COLO829 (cell line): Measurements from ENCODE around the gene HADHA.
"Not testable (repeated sequence)": the region's sequence is repeated elsewhere in the genome, so short reads cannot be mapped to it uniquely, and the experiment has no call there.

ENCODE experiments used
- DNase-seq: peaks from one replicate; pipeline ENCODE4 v3.0.0; 2012; ENCODE audit warnings: low spot score

Gene HADHA

DNA sequence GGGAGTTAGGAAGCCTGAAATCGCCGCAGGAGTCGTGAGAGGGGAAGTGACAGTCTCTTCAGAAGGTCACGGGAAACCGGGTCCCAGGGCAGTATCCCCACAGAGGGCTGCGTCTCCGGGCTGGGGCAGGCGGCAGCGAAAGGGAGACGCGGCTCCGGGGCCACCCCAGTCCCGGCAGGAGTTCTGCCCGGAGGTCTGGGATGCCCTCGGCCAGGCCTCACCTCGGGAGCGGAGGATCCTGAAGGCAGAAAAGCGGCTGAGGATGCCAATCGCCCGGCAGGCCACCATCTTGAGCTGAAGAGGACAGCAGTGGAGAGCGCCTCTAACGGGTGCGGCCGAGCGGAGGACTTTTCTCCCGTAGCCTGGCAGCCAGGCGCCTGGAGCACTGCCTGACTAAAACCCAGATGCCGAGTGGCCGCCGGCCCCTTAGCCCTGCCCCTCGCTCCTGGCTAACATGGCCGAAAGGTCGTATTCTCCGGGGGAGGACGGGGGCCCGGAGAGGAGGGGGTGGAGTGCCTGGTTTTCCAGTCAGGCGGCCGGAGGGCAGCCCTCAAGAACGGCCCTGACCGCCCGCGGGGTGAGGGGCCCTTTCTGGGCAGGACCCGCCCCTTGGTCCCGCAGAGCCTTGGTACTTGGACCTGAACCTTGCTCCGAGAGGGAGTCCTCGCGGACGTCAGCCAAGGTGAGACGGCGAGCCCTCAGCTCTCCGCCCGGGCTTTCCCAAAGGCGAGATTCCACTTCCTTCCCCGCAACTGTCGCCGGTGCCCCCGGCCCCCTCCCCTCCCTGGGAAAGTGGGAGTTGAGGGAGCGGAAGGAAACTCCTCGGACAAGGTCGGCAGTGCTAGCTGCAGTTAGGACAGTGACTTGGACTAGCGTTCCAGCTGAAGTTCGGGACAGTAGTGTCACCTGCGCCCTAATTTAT lies at the start of gene HADHA, which contains the start of gene HADHB:
TSS of gene HADHA (minus strand) at position 324 of the 922 bp plus-strand sequence. CDS start at position 288, 36 bp downstream.
TSS of gene HADHB (plus strand) at position 631 of the 922 bp plus-strand sequence. CDS start 9,316 bp downstream, outside the sequence.
- peak; percentile 63 for DNase-seq

DNA sequence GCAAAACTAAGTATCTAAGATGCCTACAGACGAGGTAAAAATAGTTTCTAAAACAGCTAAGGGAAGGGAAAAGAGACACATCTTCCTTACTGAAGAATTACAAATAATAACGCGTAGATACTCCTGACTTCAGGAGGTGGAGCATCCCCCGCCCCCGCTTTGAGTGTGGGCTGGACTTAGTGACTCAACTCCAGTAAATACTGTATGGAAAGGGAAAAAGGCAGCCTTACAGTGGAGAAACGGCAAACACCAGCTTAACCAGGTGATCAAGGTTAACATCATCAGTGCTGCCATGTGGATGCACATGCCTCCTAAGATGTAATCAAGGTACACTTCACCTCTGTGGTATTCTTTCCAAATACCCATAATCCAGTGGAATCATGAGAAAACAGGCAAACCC lies 48.2 kb upstream of the HADHA start:
- DNase-seq: peak; percentile 31

DNA sequence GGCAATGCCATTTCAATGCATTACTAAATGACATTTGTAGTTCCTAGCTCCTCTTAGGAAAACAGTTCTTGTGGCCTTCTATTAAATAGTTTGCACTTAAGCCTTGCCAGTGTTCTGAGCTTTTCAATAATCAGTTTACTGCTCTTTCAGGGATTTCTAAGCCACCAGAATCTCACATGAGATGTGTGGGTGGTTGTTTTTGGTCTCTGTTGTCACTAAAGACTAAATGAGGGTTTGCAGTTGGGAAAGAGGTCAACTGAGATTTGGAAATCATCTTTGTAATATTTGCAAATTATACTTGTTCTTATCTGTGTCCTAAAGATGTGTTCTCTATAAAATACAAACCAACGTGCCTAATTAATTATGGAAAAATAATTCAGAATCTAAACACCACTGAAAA lies 45.6 kb upstream of the HADHA start:
- DNase-seq: no peak

DNA sequence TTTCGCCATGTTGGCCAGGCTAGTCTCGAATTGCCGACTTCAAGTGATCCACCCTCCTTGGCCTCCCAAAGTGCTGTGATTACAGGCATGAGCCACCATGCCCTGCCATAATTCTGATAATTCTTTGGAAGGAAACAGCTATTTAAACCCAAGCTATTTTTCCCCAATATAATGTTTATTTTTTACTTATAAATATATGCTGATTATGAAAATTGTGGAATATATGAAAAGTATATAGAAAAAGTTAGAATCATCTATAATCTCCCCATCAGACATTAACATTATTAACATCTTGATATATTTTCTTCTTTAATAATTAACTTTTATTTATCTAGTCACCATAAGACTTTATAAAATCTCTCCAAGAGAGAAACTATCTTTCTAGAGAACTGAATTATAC lies 41.5 kb upstream of the HADHA start:
- no peak for DNase-seq

DNA sequence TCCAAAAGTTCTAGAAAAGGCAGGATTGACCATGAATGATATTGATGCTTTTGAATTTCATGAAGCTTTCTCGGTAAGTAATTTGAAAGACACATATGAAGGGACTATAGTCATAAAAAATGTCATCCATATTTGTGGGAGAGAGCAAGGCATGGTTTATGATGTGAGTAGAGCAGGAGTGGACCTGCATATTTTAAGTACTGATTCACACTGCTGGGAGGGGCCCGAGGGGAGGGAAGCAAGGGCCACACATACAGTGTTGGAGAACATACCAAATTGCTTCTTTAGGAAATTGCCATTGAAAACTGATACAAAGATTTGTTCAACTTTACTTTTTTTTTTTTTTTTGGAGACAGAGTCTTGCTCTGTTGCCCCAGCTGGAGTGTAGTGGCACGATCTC lies 39.7 kb upstream of the HADHA start:
- no peak for DNase-seq

DNA sequence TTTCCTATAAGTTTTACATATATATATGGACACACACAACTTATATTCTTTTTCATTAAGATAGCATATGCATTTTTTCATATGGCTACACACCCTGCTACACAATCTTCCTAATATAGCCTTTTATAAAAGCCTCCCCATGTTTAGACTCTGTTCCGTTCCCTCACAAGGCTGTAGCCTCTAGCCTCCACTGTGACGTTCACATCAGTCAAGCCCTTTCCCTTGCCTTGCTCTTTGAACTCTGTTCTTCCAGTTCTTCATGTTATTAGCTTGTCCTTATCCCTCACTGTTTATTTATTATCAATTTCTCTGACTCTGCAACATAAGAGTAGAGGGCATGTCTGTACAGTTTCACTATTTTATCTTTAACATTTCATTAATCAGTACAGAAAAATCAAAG lies 39.2 kb upstream of the HADHA start:
- no peak for DNase-seq

DNA sequence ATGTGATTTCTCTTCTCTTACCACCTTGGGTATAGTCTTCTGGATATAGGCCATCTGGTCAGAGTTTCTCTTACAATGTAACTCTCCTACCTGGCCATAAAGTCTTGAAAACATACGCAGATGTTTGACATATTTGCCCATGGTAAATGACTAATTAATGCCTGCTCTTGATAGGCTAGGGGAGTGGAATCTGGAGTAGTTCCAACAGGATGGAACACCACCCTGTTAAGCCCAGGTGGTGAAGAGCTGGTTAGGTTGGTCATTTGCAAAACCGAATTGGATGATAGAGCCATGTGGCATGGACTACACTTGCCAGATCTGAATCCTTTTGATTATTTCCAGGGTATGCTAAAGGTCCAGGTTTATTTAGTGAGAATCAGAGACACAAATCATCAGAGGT lies 36.8 kb upstream of the HADHA start:
- DNase-seq: no peak

DNA sequence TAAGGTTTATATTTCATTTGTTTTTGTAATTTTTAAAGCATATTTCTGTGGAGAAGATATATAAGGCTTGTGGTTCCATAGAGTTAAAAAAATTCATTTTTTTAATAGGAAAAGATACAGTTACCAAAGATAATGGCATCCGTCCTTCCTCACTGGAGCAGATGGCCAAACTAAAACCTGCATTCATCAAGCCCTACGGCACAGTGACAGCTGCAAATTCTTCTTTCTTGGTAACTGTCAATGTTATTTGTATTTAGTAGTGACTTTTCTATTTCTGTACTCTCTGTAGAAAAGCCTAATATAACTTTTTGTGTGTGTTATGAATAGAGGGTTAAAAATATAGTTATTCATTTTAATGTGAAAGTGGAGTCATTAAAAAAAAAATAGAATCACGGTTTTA lies 35.5 kb upstream of the HADHA start:
- DNase-seq: no peak

DNA sequence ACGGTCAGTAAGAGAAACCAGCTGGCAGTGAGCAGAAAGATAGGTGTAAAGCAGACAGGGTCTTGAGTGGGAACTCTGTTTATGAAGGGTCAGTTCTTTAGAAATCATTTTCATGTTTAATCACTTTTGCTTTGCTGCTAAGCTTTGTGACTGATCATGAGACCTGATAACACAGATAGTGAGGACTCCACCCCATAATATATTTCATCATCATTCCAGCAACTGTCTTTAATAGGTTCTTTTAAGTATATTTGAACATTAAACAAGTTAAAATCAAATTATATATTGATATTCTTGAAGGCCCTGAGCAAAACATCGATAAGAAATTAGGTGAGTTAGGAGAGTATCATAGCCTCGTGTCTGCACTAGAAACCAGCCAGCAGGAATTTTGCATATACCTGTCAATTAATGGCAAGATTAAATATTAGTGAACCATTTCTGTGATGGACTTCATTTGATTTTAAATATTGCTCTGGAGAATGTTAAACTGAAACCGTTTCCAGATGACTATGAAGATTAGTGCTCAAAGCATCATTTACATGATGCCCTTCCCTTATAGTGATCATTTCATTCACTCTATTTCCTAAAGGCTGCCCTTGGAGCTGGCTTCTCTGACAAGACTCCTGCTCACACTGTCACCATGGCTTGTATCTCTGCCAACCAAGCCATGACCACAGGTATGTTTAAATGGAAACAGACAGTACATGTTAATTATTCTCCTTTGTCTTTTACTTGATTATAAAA lies 32.2 kb upstream of the HADHA start:
- DNase-seq: no peak

DNA sequence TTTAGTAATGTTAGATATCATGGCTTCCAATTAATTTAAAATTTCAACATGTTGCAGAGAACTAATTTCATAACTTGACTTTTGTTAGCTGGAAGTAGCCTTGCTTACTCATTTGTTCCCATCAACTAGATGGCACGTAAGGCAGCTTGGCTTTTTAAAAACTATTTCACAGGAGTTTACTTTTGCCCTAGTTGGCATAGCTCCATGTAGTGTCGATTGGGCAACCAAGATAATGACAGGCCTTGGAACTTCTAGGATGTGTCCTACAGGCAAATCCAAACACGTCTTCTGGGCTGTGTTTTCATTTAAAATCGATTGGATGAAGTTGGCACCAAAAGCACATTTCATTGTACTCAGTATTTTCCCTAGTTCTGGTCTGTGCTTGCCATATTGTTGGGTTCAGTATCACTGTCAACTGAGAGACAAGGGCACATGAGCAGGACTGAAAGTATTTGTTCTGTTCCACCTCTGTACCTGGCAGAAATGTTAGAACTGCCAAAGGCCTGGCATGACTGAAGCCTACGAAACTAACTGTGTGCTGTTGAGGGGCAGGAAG lies 29.7 kb upstream of the HADHA start:
- DNase-seq: no peak

DNA sequence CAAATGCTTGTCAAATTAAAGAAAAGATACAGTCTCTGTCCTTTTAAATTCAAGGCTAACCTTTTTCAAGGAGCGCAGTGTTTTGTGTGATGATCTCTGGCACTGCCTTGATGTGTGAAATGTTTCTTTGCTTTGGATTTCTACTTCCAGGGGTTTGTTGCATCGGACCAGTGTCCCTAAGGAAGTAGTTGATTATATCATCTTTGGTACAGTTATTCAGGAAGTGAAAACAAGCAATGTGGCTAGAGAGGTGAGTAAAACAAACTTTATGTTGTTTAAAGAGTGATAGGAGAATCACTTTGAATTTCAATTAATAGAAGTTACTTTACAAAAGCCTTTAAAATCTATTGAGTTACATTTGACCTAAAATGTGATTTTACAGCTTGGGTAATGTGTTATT lies 29.1 kb upstream of the HADHA start:
- DNase-seq: no peak

DNA sequence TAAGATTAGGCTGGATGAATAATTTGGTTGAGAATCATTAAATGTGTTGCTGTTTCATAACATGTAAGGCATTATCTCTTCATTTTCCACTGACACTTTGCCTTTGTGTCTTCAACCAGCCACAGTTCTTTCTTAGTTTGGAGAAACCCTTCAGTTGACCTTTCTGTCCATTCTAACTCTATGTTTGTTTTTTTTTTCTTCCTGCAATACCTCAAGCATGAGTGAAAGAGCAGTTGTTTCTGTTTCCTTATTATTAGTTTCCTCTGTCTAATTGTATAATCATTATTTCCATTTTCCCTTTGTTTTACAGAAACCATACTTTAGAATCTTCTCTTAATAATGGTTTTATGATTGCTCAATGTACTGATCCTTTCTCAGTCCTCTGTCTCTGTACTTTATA lies 25.9 kb upstream of the HADHA start:
- DNase-seq: no peak

DNA sequence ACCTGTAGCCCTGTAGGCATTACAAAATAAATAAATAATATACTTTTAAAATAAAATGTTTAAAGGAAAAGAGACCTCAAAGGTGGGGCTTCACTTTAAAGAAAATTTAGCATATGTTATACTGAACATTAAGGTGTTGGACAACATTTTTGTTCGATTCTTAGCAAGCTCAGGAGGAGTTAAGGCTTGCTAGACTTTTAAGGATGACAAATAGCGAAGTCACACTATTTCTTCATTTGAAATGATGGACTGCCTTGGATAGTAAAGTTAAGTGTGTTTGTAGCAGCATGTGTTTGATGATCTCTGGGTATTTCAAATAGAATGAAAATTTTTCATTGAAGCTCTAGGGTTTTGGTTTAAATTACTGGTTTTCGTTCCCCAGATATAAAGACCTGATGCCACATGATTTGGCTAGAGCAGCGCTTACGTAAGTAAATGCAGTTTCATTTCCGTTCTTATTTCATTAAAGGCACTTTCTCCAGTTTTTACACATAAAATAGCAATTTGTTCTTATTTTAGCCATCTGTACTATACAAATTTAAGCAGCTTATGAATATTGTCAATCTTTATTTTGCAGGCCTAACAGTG lies 25.2 kb upstream of the HADHA start:
- no peak for DNase-seq

DNA sequence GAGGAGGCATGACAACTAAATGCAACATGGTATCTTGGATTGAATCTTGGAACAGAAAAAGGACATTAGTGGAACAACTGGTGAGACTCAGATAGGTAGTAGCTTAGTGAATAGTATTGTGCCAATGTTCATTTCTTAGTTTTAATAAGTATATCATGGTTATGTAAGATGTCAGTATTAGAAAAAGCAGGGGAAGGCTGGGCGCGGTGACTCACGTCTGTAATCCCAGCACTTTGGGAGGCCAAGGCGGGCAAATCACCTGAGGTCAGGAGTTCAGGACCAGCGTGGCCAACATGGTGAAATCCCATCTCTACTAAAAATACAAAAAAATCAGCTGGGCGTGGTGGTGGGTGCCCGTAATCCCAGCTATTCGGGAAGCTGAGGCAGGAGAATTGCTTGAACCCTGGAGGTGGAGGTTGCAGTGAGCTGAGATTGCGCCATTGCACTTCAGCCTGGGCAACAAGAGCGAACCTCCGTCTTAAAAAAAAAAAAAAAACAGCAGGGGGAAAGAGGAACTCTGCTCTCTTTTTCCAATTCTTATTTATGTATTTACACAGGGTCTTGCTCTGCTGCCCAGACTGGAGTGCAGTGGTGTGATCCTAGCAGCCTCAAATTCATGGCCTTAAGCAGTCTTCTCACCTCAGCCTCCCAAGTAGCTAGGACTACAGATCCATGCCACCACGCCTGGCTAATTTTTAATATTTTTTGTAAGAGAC lies 24.4 kb upstream of the HADHA start:
- not testable (repeated sequence) for DNase-seq

DNA sequence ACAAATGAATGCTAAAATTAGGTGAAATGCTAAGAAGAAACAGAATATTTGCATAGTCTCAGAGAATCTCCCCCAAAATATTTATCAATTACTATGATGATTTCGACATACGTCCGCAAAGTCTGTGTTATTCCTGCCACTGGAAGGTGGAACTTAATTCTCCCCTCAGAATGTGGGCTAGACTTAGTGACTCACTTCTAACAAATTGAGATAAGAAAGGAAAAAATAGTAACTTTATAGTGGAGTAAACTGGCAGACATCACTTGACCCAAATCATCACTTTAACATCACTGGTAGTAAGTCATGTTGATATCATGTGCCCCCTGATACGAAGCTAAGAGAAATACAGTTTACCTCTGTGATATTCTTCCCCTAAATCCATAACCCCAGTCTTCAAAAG lies 23.8 kb upstream of the HADHA start:
- DNase-seq: no peak

DNA sequence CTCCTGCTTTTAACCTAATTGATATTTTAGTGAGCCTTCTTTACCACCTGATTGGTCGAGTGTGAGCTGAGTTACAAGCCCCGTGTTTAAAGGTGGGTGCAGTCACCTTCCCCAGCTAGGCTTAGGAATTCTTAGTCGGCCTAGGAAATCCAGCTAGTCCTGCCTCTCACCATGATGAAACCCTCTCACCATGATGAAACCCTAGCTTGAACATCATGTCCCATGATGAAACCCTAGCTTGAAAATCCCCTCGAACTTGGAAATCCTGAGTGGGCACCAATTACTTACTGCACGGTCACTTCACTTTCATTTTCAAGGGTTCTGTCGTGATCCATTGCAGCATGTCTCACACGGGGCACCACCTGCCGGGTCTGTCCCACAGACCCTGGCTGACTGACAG lies 14.4 kb upstream of the HADHA start:
- not testable (repeated sequence) for DNase-seq

DNA sequence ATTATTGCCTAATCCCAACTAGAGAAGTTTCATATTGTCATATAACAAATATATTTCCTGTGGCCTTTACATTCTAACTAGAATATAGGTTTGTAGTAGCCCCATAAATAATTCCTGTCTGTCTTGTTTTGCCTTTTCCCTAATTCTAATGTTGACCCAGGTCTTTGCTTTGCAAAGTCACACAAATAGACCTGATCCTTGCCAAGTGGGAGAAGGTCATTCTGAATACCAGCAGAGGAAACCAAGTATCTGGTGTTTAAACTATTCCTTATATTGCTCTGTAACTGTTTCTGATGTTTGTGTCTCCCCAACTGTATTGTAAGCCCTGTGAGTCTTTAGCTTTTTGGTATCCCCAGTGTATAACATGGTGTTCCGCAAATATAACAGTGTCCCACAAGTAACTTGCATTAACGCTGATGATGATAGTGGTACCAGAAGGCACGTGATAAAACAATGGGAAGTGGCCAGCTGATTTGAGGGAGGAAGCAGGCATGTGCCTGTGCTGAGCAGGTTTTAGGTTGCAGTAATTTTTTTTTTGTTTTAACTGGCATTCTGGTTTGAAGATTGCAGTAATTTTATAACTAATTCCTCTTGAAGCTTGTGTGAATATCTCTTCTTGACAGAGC lies 11.4 kb upstream of the HADHA start:
- no peak for DNase-seq

DNA sequence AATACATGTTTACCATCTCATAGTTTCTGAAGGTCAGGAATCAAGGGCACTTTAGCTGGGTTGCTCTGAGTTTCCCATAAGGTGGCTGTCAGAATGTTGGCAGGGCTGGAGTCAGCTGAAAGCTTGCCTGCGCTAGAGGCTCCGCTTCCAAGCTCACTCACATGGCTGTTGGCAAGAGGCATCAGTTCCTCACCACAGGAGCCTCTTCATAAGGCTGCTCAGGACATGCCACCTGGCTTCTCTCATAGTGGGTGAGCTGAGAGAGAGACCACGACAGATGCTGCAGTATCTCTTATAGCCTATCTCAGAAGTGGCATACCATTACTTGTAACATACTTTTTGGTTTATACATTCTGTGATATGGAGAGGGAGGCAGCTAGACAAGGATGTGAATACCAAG lies 7.5 kb upstream of the HADHA start:
- no peak for DNase-seq

DNA sequence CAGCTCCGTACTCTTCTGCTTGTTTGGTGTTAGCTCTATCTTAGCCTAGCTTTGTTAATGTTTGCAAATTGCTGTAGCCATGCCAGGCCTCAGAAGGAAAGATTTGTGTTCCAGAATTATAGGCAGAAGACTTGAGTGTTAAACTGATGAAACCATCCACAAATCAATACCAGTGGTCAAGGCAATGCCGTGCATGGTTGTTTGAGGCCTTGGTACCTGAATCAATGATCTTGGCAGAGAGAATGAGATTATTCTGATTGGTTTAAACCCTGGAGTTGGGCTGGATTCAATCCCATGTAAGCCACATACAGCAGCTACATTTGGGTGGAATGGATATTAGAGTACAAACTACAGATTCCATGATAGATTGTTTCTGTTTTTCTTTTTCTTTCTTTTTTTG lies 5.2 kb upstream of the HADHA start:
- DNase-seq: no peak

DNA sequence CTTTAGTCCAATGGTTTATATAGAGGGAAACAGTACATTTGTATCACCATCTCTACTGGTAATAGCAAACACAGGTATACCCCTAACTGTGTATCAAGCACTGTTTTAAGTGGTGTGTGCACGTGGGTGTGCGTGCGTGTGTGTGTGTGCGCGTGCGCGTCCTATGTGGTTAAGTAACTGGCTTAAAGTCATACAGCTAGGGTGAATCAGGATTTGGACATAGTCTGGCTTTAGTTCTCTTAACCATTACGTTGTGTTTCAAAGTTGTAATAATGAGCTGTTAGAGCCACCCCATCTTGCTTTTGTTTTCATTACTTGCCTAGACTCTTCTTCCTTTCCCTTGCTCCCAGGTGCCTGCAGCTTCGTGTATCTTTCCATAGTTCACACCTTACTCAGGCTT lies 2.4 kb upstream of the HADHA start:
- no peak for DNase-seq

DNA sequence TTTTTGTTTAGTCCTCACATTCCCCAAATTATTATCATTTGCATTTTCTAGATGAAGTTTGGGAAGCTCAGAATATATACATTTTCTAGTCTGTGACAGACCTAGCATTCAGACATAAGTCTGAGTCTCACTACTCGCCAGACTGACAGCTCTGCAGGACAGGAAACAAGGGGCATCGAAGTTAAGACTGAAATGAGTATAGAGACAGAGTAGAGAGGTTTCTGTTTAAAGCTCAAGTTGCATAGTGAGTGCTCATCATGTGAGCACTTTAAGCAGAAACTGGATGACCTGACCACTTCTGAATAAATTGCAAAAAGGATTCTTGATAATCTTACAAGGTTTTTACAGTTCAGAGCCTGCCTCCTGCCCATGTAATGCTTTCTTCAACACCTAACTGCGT lies 1.4 kb upstream of the HADHA start:
- no peak for DNase-seq
